Measurements from ENCODE around the gene KANK2.

Gene KANK2

GRCh38 chr19:11197291-11198174 is at the start of gene KANK2:
Gene KANK2, minus strand, starts transcription at chr19:11197545. Its CDS starts 3,034 bp downstream, at chr19:11194511.
- in situ Hi-C loops (cut with MboI; ENCODE audit: low pct_unique_long_range_greater_than_20kb, low sequenced_read_pairs): no loop called here
- DNase-seq: peak; percentile 69

DNA sequence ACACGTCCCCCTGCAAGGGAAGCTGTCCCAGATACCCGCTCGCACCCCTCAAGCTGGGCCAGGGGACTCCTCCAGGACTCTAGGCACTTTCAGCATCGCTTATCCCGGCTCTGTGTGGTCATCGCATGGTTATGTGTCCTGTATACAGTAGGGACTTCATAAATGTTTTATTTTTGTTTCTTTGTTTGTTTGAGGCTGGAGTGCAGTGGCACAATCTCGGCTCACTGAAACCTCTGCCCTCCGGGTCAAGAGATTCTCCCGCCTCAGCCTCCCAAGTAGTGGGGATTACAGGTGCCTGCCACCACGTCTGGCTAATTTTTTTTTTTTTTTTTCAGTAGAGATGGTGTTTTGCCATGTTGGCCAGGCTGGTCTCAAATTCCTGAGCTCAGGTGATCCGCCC is 49.6 kb upstream of the KANK2 start:
- DNase-seq: no peak
- in situ Hi-C loops (cut with MboI; ENCODE audit: low pct_unique_long_range_greater_than_20kb, low sequenced_read_pairs): no loop called here

DNA sequence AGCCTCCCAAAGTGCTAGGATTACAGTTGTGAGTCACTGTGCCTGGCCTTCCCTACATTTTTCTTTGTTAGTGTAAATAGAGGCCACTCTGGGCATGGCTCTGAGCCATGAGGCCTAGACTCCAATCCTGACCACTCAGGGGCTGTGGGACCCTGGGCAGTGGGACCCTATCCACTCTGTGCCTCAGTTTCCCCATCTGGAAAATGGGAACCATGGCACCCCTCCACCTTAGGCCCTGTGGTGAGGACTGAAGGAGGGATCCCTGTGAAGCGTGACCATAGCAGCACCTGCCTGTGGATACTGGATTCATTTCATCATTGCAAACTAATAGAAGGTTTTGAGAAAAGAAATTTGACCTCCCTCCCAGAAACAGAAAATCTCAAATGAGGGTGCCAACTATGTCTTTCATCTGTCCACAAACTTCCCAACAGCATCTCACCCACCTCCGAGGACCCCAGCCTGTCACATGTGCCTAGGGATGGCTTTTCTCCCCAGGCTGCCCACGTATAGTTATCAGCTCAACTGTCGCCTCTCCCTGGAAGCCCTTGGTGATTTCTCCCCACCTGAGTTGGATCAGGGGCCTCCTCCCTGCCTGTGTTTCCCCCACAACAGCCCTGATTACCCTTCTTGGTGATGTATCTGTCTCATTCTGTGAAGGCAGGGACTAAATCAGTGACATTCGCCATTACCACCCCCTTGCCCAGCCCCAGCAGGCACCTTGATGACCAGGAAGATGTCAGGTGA is 47.7 kb upstream of the KANK2 start:
- in situ Hi-C loops (cut with MboI; ENCODE audit: low pct_unique_long_range_greater_than_20kb, low sequenced_read_pairs): no loop called here

DNA sequence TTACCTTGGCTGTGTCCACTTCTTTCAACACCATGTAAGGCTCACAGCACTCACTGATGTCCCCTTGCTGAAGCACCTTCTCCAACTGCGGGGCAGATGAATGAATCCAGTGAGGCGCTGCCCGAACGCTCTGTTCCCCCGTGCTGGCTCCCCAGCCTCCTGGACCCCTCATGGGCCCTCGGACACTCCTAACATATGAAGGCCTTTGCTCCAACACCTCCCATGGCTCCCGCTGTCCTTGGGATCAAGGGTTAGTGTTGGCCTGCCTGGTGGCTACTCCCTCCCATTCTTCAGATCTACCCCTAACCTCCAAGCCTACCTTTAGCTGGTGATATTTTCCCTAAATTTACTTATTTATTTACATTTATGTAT is 46.4 kb upstream of the KANK2 start:
- in situ Hi-C loops (cut with MboI; ENCODE audit: low pct_unique_long_range_greater_than_20kb, low sequenced_read_pairs): no loop called here

More for the DNA sequence above, 47.7 kb upstream of the KANK2 start:
- DNase-seq: no peak

DNA sequence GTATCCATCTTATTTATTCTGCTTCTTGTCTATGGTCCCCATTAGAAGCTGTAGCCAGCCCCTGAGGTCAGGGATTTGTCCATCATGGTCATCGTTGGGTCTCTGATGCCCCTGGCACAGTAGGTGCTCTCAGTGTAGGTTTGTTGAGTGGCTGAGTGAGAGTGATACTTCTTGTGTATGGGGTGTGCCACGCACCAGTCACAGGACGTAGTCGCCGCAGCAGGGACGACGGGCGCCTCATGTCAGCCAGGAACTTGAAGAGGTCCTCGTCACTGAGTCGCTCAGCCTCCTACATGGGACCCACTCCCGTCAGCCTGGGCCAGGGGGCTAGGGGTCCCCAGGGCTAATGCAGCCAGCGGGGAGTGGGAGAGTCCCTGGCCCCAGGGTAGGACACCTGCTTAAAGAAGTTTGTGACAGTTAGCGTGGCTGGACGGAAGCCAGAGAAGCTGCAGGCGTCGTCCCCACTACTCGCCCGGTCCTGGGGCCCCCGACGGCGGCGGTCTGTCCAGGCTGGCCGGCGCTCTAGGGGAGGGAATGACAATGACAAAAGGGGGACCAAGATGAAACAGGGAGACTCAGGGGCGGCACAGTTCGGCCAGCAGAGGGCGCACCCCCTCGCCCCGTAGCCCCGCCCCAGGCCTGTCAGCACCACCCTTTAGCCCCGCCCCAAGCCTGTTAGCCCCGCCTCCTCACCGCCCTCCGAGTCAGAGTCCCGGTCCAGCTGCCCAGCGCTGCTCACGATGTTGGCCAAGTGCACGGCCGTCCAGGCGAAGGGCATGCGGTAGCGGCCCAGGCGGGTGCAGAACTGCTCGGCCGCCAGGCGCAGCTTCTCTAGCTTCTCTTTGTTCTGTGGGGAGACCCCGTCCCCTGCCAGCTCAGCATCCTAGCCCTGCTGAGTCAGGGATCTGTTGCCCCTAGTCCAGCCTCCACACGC is 45.8 kb upstream of the KANK2 start:
- peak; percentile 69 for DNase-seq
- in situ Hi-C loops (cut with MboI; ENCODE audit: low pct_unique_long_range_greater_than_20kb, low sequenced_read_pairs): no loop called here

More for the DNA sequence above, 46.4 kb upstream of the KANK2 start:
- DNase-seq: no peak

- no peak for DNase-seq
- in situ Hi-C loops (cut with MboI; ENCODE audit: low pct_unique_long_range_greater_than_20kb, low sequenced_read_pairs): no loop called here
These were observed 44.7 kb upstream of the KANK2 start for GRCh38 chr19:11242025-11242424.

DNA sequence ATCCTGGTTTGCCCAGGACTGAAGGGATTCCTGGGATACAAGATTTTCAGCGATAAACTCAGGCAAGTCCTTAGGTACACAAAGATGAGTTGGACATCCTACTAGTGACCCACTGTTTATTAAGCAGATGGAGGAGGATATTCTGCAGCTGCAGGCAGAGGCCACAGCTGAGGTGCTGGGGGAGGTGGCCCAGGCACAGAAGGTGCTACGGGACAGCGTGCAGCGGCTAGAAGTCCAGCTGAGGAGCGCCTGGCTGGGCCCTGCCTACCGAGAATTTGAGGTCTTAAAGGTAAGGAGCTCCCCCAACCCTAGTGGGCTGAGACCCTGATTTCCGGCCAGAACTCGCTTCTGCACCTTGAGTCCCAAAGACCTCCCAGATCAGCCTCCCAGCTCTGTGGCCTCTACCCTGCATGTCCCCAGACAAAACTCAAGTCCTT is 42.7 kb upstream of the KANK2 start:
- no peak for DNase-seq
- in situ Hi-C loops (cut with MboI; ENCODE audit: low pct_unique_long_range_greater_than_20kb, low sequenced_read_pairs): no loop called here

DNA sequence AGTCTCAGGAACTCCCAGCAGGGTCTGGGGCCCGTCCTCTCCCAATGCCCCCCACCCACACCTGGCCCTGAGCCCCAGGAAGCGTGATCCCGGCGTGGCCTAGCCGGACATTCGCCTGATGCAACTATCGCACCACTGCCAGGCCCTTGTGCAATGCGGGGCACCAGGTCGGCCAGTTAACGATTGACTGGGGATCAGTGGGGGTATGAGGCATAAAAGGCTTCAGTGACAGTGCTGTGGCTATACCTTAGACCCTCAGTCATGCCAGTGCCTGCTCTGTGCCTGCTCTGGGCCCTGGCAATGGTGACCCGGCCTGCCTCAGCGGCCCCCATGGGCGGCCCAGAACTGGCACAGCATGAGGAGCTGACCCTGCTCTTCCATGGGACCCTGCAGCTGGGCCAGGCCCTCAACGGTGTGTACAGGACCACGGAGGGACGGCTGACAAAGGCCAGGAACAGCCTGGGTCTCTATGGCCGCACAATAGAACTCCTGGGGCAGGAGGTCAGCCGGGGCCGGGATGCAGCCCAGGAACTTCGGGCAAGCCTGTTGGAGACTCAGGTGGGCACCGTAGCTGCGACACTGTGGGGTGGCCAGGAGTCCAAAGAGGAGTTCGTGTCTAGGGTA is 42.1 kb upstream of the KANK2 start, which contains the start of gene ANGPTL8:
ANGPTL8 (plus strand) TSS at position 243 of the 624 bp plus-strand sequence; CDS start at position 262, 19 bp downstream.
- no peak for DNase-seq
- in situ Hi-C loops (cut with MboI; ENCODE audit: low pct_unique_long_range_greater_than_20kb, low sequenced_read_pairs): no loop called here

DNA sequence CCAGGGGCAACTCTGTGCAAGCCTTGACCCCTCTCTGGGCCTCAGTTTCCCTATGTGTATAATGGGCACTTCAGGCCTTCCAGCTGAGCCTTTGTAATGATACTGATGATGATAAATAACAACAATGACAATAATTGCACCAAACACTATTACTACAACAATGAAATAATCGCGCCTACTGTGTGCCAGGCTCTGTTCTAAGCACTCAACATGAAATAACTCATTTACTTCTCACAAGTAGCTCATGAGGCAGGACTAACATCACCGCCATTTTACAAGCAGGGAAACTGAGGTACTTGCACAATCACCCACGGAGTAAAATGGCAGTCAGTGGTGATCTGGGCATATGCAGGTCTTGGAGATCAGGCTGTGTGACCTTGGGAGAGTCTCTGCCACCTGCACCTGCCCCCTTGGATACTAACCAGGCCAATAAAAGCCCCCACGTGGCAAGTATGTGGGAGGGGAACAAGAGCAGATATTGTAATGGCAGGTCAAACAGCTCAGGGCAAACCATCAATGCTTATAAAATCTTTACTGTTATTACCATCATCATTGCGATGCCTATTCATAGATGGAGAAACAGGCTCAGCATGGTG is 41.5 kb upstream of the KANK2 start:
- DNase-seq: no peak
- in situ Hi-C loops (cut with MboI; ENCODE audit: low pct_unique_long_range_greater_than_20kb, low sequenced_read_pairs): no loop called here

DNA sequence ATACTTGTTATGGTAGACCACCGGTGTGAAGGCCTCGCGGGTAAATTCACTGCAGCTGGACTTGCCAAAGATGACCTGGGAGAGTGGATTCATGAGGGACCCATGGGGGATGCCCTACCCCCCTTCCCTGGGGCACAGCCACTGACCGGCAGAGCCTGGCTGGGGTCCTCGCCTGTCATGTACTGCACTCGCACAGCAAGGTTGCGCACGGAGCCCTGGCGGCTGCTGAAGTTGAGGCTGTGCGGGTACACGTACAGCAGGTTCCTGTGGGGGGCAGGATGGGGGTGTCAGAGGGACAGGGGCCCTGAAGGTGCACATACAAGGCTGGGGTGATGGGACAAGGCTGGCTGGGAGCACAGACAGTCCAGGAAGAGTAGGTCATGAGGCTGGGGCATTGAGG is 40.7 kb upstream of the KANK2 start:
- DNase-seq: no peak
- in situ Hi-C loops (cut with MboI; ENCODE audit: low pct_unique_long_range_greater_than_20kb, low sequenced_read_pairs): no loop called here

DNA sequence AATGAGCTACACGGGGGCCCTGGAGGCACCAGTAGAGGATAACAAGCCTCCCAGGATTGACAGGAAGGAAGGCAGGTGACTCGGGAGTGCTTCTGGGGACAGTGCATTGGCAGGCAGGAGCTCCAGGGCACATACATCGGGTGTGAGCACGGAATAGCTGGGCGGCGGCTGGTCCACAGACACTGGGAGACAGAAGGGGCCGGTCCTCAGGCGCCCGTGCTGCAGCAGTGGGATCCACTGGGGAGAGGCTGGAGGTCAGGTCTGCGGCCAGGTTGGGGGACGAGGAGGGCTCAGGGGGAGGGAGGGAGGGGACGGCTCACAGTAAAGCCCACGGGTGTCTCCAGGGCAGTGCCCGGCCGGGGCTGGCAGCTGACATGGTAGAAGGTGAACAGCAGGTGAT is 40.0 kb upstream of the KANK2 start:
- DNase-seq: no peak
- in situ Hi-C loops (cut with MboI; ENCODE audit: low pct_unique_long_range_greater_than_20kb, low sequenced_read_pairs): no loop called here

DNA sequence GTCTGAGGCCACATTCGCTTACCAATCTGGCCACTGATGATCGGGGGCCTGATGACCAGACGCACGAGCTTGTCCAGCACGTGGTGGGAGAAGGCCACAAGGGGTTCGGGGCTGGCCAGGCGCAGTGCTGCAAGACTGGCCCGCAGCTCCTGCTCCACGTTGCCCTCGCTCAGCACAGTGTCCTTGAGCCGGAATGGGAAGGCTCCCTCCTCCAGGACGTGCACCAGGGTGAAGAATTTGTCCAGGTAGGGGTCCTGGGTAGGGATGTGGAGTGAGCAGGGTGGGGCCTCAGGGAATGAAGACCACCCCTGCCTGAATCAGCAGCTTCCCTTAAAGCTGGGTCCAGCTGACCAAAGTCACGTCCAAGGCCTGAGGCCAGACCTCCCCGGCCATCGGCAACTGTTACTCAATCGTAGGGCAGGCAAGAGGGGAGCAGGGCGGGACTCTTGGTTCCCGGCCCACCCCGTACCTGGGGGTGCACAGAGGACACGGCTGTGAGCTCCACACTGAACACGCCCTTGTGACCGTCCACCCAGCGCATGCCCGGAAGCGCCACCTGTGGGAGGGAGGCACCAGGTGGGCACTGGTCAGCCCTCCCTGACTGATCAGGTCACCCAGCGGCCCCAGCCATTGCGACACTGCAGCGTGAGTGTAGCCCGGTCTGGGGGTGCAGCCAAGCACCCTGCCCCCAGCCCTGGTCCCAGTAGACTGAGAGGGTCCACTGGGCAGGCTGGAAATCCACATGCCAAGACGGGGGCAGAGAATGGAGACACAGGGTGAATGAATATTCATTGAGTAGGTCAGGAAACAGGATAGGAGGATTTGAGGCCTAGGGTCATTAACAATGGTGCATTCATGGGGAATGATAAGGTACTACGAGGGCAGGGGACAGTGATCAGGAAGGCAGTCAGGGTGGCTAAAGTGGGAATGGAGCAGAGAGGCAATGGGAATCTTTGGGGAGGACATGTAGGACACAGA is 39.3 kb upstream of the KANK2 start:
- in situ Hi-C loops (cut with MboI; ENCODE audit: low pct_unique_long_range_greater_than_20kb, low sequenced_read_pairs): no loop called here

DNA sequence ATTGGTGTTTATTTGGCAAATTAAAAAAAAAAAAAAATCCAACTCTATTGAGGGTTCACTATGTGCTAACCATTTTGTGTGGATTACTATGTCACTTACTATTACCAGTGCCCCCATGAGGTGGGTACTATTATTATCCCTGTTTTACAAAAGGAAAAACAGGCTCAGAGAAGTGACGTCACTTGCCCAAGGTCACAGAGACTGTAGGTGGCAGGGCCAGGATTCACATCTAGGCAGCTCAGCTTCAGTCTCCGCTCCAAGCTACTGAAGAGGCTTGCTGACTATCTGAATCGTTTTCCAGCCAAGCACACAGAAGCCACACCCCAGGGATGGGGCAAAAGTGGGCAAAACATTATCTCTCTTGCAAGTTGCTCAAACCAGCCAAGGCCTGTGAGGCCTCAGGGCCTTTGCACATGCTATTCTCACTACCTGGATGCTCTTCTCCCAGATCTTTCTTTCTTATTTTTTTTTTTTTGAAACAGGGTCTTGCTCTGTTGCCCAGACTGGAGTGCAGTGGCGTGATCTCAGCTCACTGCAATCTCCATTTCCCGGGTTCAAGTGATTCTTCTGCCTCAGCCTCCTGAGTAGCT is 37.2 kb upstream of the KANK2 start:
- in situ Hi-C loops (cut with MboI; ENCODE audit: low pct_unique_long_range_greater_than_20kb, low sequenced_read_pairs): no loop called here

More for the DNA sequence above, 39.3 kb upstream of the KANK2 start:
- no peak for DNase-seq

DNA sequence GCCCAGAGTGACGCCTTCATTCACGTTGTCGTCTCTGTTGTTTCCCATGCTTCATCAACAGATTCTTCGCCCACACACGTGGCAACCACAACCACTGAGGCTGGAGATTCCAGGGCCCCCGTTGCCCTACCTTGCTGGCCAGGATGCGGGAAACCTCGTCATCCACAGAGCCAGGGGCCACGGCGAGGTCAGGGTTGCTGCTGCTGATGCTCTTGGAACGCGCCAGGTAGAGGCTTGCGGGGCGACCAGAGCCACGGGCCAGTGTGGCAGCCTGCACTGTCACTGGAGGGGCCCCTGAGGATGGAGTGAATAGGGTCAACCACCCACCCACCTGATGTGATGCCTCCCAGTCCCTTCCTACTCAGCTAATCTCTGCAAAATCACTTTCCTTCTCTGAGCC is 35.7 kb upstream of the KANK2 start:
- no peak for DNase-seq
- in situ Hi-C loops (cut with MboI; ENCODE audit: low pct_unique_long_range_greater_than_20kb, low sequenced_read_pairs): no loop called here

More for the DNA sequence above, 37.2 kb upstream of the KANK2 start:
- DNase-seq: no peak

- in situ Hi-C loops (cut with MboI; ENCODE audit: low pct_unique_long_range_greater_than_20kb, low sequenced_read_pairs): no loop called here
- no peak for DNase-seq
These were observed 35.2 kb upstream of the KANK2 start for GRCh38 chr19:11232555-11232954.

- in situ Hi-C loops (cut with MboI; ENCODE audit: low pct_unique_long_range_greater_than_20kb, low sequenced_read_pairs): no loop called here
- DNase-seq: no peak
These were observed 33.5 kb upstream of the KANK2 start for GRCh38 chr19:11230621-11231386.

Data from KBM-7 (cell line).